ENCODE results near the gene RYR2.

Gene RYR2

GRCh38 chr1:237197470-237198425 is 155.8 kb downstream of the RYR2 start:
- no peak for DNase-seq (ENCODE audit: low read depth in 3 of 3, low spot score in 1 of 3)

GRCh38 chr1:237199026-237199425 is 157.0 kb downstream of the RYR2 start:
- no peak for DNase-seq (ENCODE audit: low read depth in 3 of 3, low spot score in 1 of 3)

- DNase-seq (ENCODE audit: low read depth in 3 of 3, low spot score in 1 of 3), result no peak
Observed at GRCh38 chr1:237201155-237201554, 159.2 kb downstream of the RYR2 start.

- no peak for DNase-seq (ENCODE audit: low read depth in 3 of 3, low spot score in 1 of 3)
Observed at GRCh38 chr1:237204841-237205240, 162.9 kb downstream of the RYR2 start.

- DNase-seq (ENCODE audit: low read depth in 3 of 3, low spot score in 1 of 3), result no peak
Observed at GRCh38 chr1:237205400-237206064, 163.5 kb downstream of the RYR2 start.

GRCh38 chr1:237206065-237206414 is 164.1 kb downstream of the RYR2 start:
- no peak for DNase-seq (ENCODE audit: low read depth in 3 of 3, low spot score in 1 of 3)

- DNase-seq (ENCODE audit: low read depth in 3 of 3, low spot score in 1 of 3), result no peak
Observed at GRCh38 chr1:237211031-237211430, 169.0 kb downstream of the RYR2 start.

- DNase-seq (ENCODE audit: low read depth in 3 of 3, low spot score in 1 of 3), result no peak
Observed at GRCh38 chr1:237211540-237211939, 169.6 kb downstream of the RYR2 start.

- no peak for DNase-seq (ENCODE audit: low read depth in 3 of 3, low spot score in 1 of 3)
Observed at GRCh38 chr1:237219751-237220642, 178.0 kb downstream of the RYR2 start.

GRCh38 chr1:237223419-237223818 is 181.4 kb downstream of the RYR2 start:
- no peak for DNase-seq (ENCODE audit: low read depth in 3 of 3, low spot score in 1 of 3)

- no peak for DNase-seq (ENCODE audit: low read depth in 3 of 3, low spot score in 1 of 3)
Observed at GRCh38 chr1:237226177-237226944, 184.4 kb downstream of the RYR2 start.

GRCh38 chr1:237227476-237227875 is 185.5 kb downstream of the RYR2 start:
- DNase-seq (ENCODE audit: low read depth in 3 of 3, low spot score in 1 of 3), result no peak

GRCh38 chr1:237228421-237228820 is 186.4 kb downstream of the RYR2 start:
- DNase-seq (ENCODE audit: low read depth in 3 of 3, low spot score in 1 of 3), result no peak

GRCh38 chr1:237229333-237229732 is 187.3 kb downstream of the RYR2 start:
- DNase-seq (ENCODE audit: low read depth in 3 of 3, low spot score in 1 of 3), result no peak

GRCh38 chr1:237232501-237232900 is 190.5 kb downstream of the RYR2 start:
- DNase-seq (ENCODE audit: low read depth in 3 of 3, low spot score in 1 of 3), result no peak

GRCh38 chr1:237235091-237235490 is 193.1 kb downstream of the RYR2 start:
- no peak for DNase-seq (ENCODE audit: low read depth in 3 of 3, low spot score in 1 of 3)

GRCh38 chr1:237237721-237238120 is 195.7 kb downstream of the RYR2 start:
- no peak for DNase-seq (ENCODE audit: low read depth in 3 of 3, low spot score in 1 of 3)

GRCh38 chr1:237239248-237239647 is 197.3 kb downstream of the RYR2 start:
- no peak for DNase-seq (ENCODE audit: low read depth in 3 of 3, low spot score in 1 of 3)

GRCh38 chr1:237241038-237241437 is 199.1 kb downstream of the RYR2 start:
- DNase-seq (ENCODE audit: low read depth in 3 of 3, low spot score in 1 of 3), result no peak

GRCh38 chr1:237244778-237245177 is 202.8 kb downstream of the RYR2 start:
- DNase-seq (ENCODE audit: low read depth in 3 of 3, low spot score in 1 of 3), result no peak

- no peak for DNase-seq (ENCODE audit: low read depth in 3 of 3, low spot score in 1 of 3)
Observed at GRCh38 chr1:237247442-237247841, 205.5 kb downstream of the RYR2 start.

Measured in stimulated activated CD4-positive, alpha-beta T cell treated with anti-CD3 and anti-CD28 coated beads, TNF-alpha, amount 100 ng/mL, for 1 hour (primary cell).